ENCODE results near the gene MOGAT1. TPM values are rescaled to one million over a fixed set of nuclear protein-coding genes. Genes with fewer than 3 reads are reported as not detected.

Gene MOGAT1
- total RNA-seq, 1 experiment from 2014 or later: not detected

DNA sequence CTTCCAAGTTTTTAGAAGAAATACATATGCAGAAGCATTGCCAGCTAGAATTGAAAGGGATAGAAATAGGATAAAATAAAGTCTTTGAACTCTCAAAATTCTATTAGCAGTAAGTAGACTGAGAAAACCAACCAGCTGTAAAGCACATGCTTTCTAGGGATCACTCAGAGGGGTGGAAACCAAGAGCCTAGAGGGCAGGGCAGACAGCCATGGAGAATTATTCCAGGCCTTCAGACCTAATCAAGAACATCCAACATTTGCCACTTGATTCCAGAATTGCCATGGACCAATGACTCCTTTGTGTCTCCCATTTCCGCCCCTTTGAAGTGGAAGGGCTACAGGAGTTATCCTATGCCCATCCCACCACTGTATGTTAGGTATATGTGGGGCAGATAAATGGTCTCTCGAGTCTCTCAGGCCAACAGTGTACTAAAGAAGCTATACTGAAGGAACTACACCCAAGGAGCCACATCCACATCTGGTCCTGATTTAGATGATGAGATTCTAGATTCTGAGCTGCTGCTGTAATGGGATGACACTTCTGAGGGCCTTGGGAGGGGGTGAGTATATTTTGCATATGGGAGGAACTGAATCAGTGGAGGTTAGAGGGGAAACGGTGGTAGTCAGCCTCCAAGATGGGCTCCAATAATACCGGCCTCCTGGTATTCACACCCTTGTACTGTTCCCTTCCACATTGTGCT lies 19.6 kb upstream of the MOGAT1 start:
- Histone ChIP-seq H3K14ac (ENCODE audit: insufficient read depth, low read length) (no peak overlapping the region), H3K4me2 (ENCODE audit: insufficient read depth, insufficient read length, low read length) (no peak overlapping the region), H2BK12ac (ENCODE audit: insufficient read length, low read depth, low read length) (no peak overlapping the region), H2BK5ac (ENCODE audit: insufficient read length, low read length) (no peak overlapping the region), H2BK15ac (ENCODE audit: low read depth, low read length) (no peak overlapping the region), H3K18ac (ENCODE audit: insufficient read length, low read depth, low read length) (no peak overlapping the region), H2AFZ (ENCODE audit: low read length) (no peak overlapping the region), H3K79me1 (ENCODE audit: insufficient read depth, low read depth, low read length, poor library complexity, severe bottlenecking) (peaks cover 10% of the 10 kb centered on the region), H3K27me3 (ENCODE audit: insufficient read depth, low read length) (no peaks in the 10 kb centered on the region), H2AK5ac (ENCODE audit: insufficient read length, low read length) (no peak overlapping the region), H2BK120ac (ENCODE audit: low read depth, low read length, poor library complexity, severe bottlenecking) (no peak overlapping the region), H3K23me2 (ENCODE audit: insufficient read length, low read depth, low read length, poor library complexity, severe bottlenecking) (peaks cover 12% of the 10 kb centered on the region), H3T11ph (ENCODE audit: low read length) (no peak overlapping the region), H3K9me3 (ENCODE audit: control insufficient read depth, low read depth, low read length) (no peaks in the 10 kb centered on the region), H3K23ac (ENCODE audit: insufficient read length, low read depth, low read length) (no peak overlapping the region), H3K56ac (ENCODE audit: insufficient read length, low read depth, low read length) (no peak overlapping the region), H4K8ac (replicated peaks; ENCODE audit: insufficient read length, low read depth, low read length) (no peak overlapping the region), H4K20me1 (ENCODE audit: control insufficient read depth, insufficient read depth, insufficient read length) (no peaks in the 10 kb centered on the region), H2BK20ac (ENCODE audit: low read depth, low read length, poor library complexity, severe bottlenecking) (no peak overlapping the region), H3K4ac (ENCODE audit: low read depth, low read length) (no peak overlapping the region), H3K79me2 (ENCODE audit: insufficient read depth, low read length) (peaks cover 18% of the 10 kb centered on the region; the same call in 1 of the 2 replicates), H3K4me1 (ENCODE audit: insufficient read depth, low read length) (no peaks in the 10 kb centered on the region; the same call in 1 of the 2 replicates), H3K27ac (ENCODE audit: insufficient read length, low read depth, low read length) (no peak overlapping the region), H3K9ac (ENCODE audit: extremely low read depth, insufficient read length, low read length) (no peak overlapping the region), H4K5ac (ENCODE audit: insufficient read length, low read depth, low read length) (no peak overlapping the region), H4K91ac (ENCODE audit: insufficient read length, low read depth, low read length) (no peak overlapping the region)
- Mint-ChIP-seq H3K36me3 (ENCODE audit: insufficient read depth in 1 of 3, low read depth in 3 of 3) (peaks cover 7 to 18% (median 16%) of the 10 kb centered on the region in 3 experiments; a peak in 5 of 7 replicates), H3K4me1 (peaks cover 8 to 11% of the 10 kb centered on the region in 2 experiments), H3K27ac (no peak overlapping the region), H3K27me3 (ENCODE audit: low read depth) (no peaks in the 10 kb centered on the region), H3K9me3 (no peaks in the 10 kb centered on the region; a peak in 1 of 5 replicates), H3K4me3 (no peak overlapping the region; a peak in 1 of 5 replicates)
- TF ChIP-seq CTCF (conservative IDR thresholded peaks at IDR 0.05): no peak
- WGBS (ENCODE audit: extremely low coverage, insufficient read length, low lambda C conversion rate): no CpG with 5 or more reads among the region's 4 CpGs
- DNase-seq: no peak

Data from H9 (cell line).